HepG2 (cell line): ENCODE data around the gene MORF4L2. TPM values are rescaled to one million over a fixed set of nuclear protein-coding genes. Genes with fewer than 3 reads are reported as not detected.

Experiments
- BRF2 ChIP-seq: sonication (generic); formaldehyde crosslinking; IDR thresholded peaks from 2 replicates; pipeline ENCODE4 v1.8.1; 2022; ENCODE audit warnings: mild to moderate bottlenecking, missing genetic modification reagents
- DMAP1 ChIP-seq: IDR thresholded peaks from 2 replicates; pipeline ENCODE4 v1.6.1; 2016
- E2F1 ChIP-seq: sonication (generic); formaldehyde crosslinking; IDR thresholded peaks from 2 replicates; pipeline ENCODE4 v1.5.0; 2020; ENCODE audit warnings: missing genetic modification reagents
- FOXP4 ChIP-seq: sonication (generic); formaldehyde crosslinking; IDR thresholded peaks from 2 replicates; pipeline ENCODE4 v1.4.0; 2020; ENCODE audit warnings: missing genetic modification reagents
- HCFC1 ChIP-seq: fragments of 150-350 bp; IDR thresholded peaks from 2 replicates; pipeline ENCODE4 v1.6.1; 2014; ENCODE audit warnings: low read depth, low read length
- HINFP ChIP-seq: sonication (generic); formaldehyde crosslinking; IDR thresholded peaks from 2 replicates; pipeline ENCODE4 v1.4.0; 2020; ENCODE audit warnings: low read depth, mild to moderate bottlenecking, missing genetic modification reagents
- HMG20B ChIP-seq: conservative IDR thresholded peaks from 2 replicates; pipeline ENCODE4 v1.6.1; 2016; ENCODE audit warnings: missing genetic modification reagents, missing compliant biosample characterization
- KLF9 ChIP-seq: IDR thresholded peaks from 2 replicates; pipeline ENCODE4 v1.6.1; 2016; ENCODE audit warnings: low read depth
- RBFOX2 ChIP-seq: fragments of 200-400 bp; formaldehyde crosslinking; IDR thresholded peaks from 2 replicates; pipeline ENCODE4 v1.6.1; 2017; ENCODE audit warnings: low read depth, mild to moderate bottlenecking, low read length
- SNRNP70 ChIP-seq: fragments of 200-400 bp; formaldehyde crosslinking; IDR thresholded peaks from 2 replicates; pipeline ENCODE4 v1.6.1; 2017; ENCODE audit warnings: mild to moderate bottlenecking, low read depth, low read length, moderate library complexity
- TBX2 ChIP-seq: sonication (generic); formaldehyde crosslinking; IDR thresholded peaks from 2 replicates; pipeline ENCODE4 v1.5.0; 2020; ENCODE audit warnings: missing genetic modification reagents, mild to moderate bottlenecking, borderline replicate concordance
- ZBTB14 ChIP-seq: sonication (generic); formaldehyde crosslinking; IDR thresholded peaks from 2 replicates; pipeline ENCODE4 v1.4.0; 2020; ENCODE audit warnings: missing genetic modification reagents
- ZBTB26 ChIP-seq: IDR thresholded peaks from 2 replicates; pipeline ENCODE4 v1.6.1; 2016; ENCODE audit warnings: missing compliant biosample characterization, missing genetic modification reagents, borderline replicate concordance
- ZMAT3 ChIP-seq: sonication (generic); formaldehyde crosslinking; conservative IDR thresholded peaks from 2 replicates; pipeline ENCODE4 v1.7.0; 2021; ENCODE audit warnings: missing genetic modification reagents
- ZMYM3 ChIP-seq: sonication (generic); formaldehyde crosslinking; IDR thresholded peaks from 2 replicates; pipeline ENCODE4 v1.5.1; 2020; ENCODE audit warnings: mild to moderate bottlenecking, missing genetic modification reagents
- ZNF263 ChIP-seq: sonication (generic); formaldehyde crosslinking; IDR thresholded peaks from 2 replicates; pipeline ENCODE4 v1.4.0; 2020; ENCODE audit warnings: missing genetic modification reagents
- ZNF563 ChIP-seq: sonication (generic); formaldehyde crosslinking; IDR thresholded peaks from 2 replicates; pipeline ENCODE4 v1.8.0; 2022; ENCODE audit warnings: mild to moderate bottlenecking, moderate library complexity, missing genetic modification reagents
- ZNF704 ChIP-seq: sonication (generic); formaldehyde crosslinking; IDR thresholded peaks from 2 replicates; pipeline ENCODE4 v1.8.1; 2023; ENCODE audit warnings: mild to moderate bottlenecking, inconsistent platforms, moderate library complexity, missing genetic modification reagents, borderline replicate concordance
- polyA plus RNA-seq, 8 experiments: library from polyadenylated mRNA; depleted of rRNA in 3 of 8; stranded (reverse) in 7 of 8; unstranded in 1 of 8; fragments of >200 nt; fragmentation: Illumina TruSeq in 4 of 8; extraction: Trizol in 4 of 8; gene quantifications; 2 replicates each; pipeline versions ENCODE4 v1.2.1 to v1.2.3, GENCODE V29; 2011 to 2016; ENCODE audit warnings: low read depth in 4 of 8, missing spikeins in 1 of 8, mixed read lengths in 1 of 8; ENCODE audit not compliant: insufficient read depth in 1 of 8
- total RNA-seq, 5 experiments: library from RNA; depleted of rRNA; stranded (reverse); fragments of >200 nt; fragmentation: Illumina TruSeq; extraction: Trizol; gene quantifications; 2 replicates each; pipeline ENCODE4 v1.2.3, GENCODE V29; 2016; ENCODE audit warnings: low read depth in 1 of 5

The MORF4L2 gene
- total and polyA plus RNA-seq, 2 of the 13 experiments (the other 11 are each of a cell fraction or from before 2014, with no cell fraction given) = 358 to 469 TPM

- TF ChIP-seq BRF2 (CRISPR knock-in tag) = no peak
- TF ChIP-seq RBFOX2 = peak; percentile 81
- no peak for TF ChIP-seq HMG20B (CRISPR knock-in tag)
- peak; percentile 65; the same call in 1 of the 2 replicates for TF ChIP-seq DMAP1 (CRISPR knock-in tag)
- no peak for TF ChIP-seq SNRNP70
- no peak for TF ChIP-seq ZBTB26 (CRISPR knock-in tag)
- TF ChIP-seq ZNF563 = 0 out of 2 replicates have a peak, but pooled peaks have one; percentile 23
- no peak for TF ChIP-seq TBX2
- TF ChIP-seq HINFP (CRISPR knock-in tag) = no peak
- no peak for TF ChIP-seq ZNF704 (CRISPR knock-in tag)
- 0 out of 2 replicates have a peak, but pooled peaks have one; percentile 29 for TF ChIP-seq ZMAT3 (CRISPR knock-in tag)
- TF ChIP-seq FOXP4 (CRISPR knock-in tag) = no peak
- no peak for TF ChIP-seq E2F1 (CRISPR knock-in tag)
- TF ChIP-seq ZMYM3 = no peak
- no peak for TF ChIP-seq KLF9 (CRISPR knock-in tag)
- no peak for TF ChIP-seq HCFC1
- peak; percentile 92 for TF ChIP-seq ZNF263 (CRISPR knock-in tag)
- TF ChIP-seq ZBTB14 (CRISPR knock-in tag) = no peak
These were observed 57.0 kb downstream of the MORF4L2 start (continued) for GRCh38 chrX:103629318-103630170.
